ENCODE measurements around the gene ELF4. TPM values are rescaled to one million over a fixed set of nuclear protein-coding genes. Genes with fewer than 3 reads are reported as not detected.

Gene ELF4
- total and polyA plus RNA-seq, 9 of the 15 experiments (the other 6 are each of a cell fraction or from before 2014, with no cell fraction given), result 5.9 to 55.8 (median 25.2) TPM

- TF ChIP-seq CHD7 (IDR thresholded peaks at IDR 0.05; ENCODE audit: low read depth, low read length) (no peak), POLR3A (IDR thresholded peaks at IDR 0.05; ENCODE audit: borderline replicate concordance, extremely low read depth, insufficient read depth, insufficient read length) (no peak), ZNF253 (CRISPR knock-in tag; conservative IDR thresholded peaks at IDR 0.05) (no peak), ILF3 (IDR thresholded peaks at IDR 0.05; ENCODE audit: borderline replicate concordance) (no peak)
Measured at GRCh38 chrX:130136961-130137360, 26.7 kb upstream of the ELF4 start (continued).

All from K562 (cell line).